GM21528 (cell line): ENCODE data around the gene HSDL2.

Experiments
- ATAC-seq: cut with Tn5 transposase; IDR thresholded peaks from one replicate; pipeline ENCODE4 v1.9.1; 2021; ENCODE audit warnings: mild to moderate bottlenecking, moderate library complexity; ENCODE audit not compliant: unreplicated experiment, low FRiP score

The HSDL2 gene

DNA sequence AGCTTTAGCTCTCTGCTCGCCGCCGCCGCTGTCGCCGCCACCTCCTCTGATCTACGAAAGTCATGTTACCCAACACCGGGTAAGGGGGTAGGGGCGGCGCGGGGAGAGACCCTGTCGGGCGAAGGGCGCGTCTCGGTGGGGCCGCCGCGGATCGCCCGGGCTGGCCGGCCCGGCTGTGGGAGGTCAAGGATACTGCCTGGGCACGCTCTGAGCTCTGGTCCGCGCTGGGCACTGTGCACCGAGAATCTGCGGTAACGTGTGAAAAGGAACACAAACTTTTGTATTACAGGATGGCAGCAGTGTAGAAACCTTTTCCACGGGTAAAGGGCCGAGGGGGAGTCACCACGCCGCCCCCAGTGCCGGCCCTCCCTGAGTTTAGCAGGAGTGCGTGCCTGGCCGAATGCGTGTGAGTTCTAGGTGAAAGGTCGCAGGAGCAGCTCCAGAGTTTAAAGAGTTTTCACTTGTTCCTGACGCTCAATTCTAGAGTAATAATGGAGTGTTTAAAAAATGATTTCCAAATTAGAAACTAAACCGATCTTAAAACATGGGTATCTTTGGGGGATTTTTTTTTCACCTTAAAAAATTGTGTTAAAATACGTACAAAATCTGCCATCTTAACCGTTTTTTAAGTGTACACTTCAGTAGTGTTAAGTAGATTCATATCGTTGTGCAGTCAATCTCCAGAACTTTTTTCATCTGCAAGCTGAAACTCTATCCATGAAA is at the start of gene HSDL2:
TSS of gene HSDL2 (plus strand) at position 7 of the 723 bp plus-strand sequence. CDS start at position 63, 56 bp downstream.
- peak; percentile 39 for ATAC-seq

DNA sequence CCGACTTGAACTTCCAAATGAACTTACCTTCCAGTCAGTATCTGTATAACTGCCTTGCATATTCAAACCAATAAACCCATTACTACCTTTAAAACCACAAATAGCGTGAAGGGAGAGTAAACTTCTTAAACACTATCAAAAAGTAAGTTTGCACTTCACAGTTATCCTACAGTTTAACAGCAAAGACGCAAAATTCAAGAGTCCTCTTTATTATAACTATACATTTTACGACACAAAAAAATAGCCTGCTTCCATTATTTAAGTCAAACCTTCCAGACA is 48.3 kb upstream of the HSDL2 start:
- ATAC-seq = no peak

DNA sequence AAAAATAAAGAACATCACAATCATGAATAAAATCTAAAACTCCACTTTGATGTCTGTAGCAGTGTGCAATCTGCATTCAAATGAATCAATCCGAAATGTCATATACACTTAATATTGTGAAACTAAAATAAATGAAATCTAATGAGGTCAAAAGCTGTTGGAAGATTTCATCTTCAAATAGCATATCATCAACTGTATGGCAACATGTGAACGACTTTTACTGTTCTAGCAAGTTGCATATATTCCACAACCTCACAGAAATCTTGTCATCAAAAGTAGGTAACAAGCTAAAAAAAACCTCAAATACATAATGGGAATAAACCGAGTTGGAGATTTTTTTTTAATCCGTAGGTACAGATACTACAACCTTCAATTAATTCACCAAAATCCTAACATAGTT is 47.7 kb upstream of the HSDL2 start:
- no peak for ATAC-seq

- no peak for ATAC-seq
Observed at GRCh38 chr9:112332674-112332976, 47.3 kb upstream of the HSDL2 start.

- ATAC-seq = peak; percentile 67
Observed at GRCh38 chr9:112332977-112333638, 46.8 kb upstream of the HSDL2 start, which contains the start of gene PTBP3. TSS of gene PTBP3 (minus strand) at chr9:112333619. CDS start at chr9:112297865, 35,754 bp downstream.

DNA sequence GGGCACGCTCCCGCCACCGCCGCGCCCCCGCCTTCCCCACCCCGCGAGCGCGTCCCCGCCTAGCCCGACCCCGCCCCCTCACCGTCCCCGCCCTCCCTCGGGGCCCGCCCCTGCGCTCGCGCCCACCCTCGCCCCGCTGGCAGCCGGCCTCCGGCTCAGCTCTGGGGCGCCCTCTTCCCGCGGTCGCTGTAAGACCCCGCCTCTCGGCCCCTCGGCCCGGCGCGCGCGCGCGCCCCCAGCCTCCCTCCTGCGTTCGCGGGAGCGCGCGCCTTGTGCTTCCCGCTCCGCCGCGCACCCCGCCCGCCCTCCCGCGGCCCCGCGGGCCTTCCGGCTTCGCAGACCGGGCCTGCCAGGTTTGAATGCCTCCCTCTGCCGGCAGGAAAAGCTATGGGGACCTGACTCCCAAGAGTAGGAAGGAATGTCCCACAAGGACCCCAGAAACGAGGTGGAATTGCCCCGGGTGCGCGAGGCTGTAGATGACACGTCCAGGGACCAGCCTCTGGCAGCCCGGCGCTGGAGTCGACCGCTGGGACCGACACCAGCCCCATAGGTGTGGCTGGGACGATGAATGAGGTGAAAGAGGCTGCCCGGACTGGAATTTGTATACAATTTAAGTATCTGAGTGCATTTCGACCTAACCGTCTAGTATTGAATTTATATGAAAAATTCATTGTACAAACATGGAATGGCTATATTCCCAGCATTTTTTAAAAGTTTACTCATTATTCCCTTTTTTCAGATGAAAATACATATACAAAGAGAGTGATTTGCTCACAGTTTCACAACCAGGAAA is 46.1 kb upstream of the HSDL2 start:
- peak; percentile 78 for ATAC-seq

DNA sequence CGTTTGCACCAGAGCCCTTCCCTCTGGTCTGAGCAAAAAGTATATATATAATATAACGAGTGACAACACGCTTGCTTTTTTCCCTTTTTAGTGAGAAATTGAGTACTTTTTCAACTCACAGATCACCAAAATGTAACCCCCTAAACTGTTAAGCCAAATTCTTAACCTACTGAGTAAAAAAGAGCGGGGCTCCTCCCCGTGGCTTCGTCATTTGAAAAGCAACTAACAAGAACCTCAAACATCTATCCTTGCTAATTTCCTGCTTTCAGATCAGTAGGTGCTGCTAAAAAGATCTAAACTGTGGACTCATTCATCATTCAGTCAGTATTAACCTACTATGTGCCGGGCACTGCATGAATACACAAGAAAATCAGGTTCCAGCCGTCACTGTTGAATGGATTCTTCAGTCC is 45.5 kb upstream of the HSDL2 start:
- ATAC-seq = no peak

DNA sequence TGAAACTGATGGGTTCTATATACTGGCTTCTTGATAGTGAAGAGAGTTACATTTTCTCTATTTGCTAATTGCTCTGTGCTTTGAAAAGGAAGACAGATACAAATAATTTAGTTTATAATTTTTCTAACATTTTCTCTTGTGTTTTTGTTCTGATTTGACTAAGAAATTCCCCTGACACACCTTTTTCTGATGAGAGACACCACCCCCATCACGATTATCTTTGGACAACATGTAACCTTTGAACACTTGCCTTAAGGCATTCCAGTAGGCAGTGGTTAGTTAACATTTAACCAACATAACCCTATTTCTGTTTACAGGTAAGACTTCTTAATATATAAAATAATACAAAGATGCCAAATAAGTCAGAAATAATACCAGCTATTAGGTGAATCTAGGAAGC is 42.4 kb upstream of the HSDL2 start:
- no peak for ATAC-seq

DNA sequence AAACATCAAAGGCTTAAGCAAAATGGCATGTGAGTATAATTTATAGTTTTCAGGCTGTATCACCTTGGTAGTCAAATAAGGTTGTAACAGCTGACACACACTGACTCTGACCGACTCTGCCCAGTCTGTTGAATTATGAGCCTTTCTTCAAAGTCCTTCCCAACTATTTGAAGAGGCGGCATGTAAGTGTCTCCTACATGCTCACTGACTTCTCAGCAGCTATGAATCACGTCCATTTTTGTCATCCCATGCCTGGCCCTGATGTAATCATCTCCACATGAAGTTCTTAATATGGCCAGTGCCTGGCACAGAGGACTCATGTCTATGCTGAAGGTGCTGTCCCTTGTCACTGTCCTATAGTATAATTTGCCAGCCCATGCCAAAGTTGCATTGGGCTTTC is 41.3 kb upstream of the HSDL2 start:
- no peak for ATAC-seq

- no peak for ATAC-seq
Observed at GRCh38 chr9:112339886-112340285, 40.0 kb upstream of the HSDL2 start.

DNA sequence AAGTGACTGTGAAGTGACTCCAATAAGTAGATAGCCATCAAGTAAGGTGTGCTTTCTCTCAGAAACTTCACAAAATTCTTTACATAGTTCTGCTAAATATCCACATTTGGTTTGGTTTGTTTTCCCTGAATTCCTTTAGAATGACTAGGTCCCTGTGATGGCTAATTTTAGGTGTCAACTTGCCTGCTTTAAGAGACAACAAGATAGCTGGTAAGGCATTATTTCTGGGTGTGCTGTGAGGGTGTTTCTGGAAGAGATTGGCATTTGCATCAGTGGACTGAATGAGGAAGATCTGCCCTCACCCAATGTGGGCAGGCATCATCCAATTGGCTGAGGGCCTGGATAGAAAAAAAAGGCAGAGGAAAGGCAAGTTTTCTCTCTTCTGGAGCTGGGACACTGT is 38.2 kb upstream of the HSDL2 start:
- no peak for ATAC-seq

DNA sequence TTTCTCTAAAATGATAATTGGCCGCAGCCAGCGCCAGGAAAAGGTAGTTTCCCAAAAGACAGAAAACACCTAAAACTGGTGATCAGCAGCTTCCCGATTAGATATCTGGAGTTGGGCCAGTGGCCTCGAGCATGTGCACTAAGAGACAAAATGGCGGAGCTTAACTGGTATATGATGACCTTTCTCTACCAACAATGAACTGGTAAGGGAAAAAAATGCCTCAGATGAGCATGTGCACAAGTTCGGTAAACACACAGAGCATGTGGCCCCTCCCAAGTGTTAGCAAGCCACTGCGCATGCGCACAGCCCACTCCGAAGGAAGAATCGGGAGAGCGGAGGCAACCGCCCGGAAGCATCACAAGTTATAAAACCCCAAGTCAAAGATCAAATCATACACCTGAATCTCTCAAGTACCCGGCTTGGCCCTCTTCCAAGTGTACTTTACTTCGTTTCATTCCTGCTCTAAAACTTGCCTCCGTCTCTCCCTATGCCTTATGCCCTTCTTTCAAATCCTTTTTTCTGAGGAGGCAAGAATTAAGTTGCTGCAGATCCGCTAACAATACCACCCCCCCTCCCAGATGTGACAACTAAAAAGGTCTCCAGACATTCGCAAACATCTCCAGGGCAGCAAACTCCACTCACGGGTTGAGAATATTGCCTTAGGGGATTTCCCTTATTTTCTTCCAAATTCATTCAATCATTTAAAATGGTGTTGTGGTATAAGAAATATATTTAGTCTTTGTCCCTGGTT is 31.5 kb upstream of the HSDL2 start:
- no peak for ATAC-seq

DNA sequence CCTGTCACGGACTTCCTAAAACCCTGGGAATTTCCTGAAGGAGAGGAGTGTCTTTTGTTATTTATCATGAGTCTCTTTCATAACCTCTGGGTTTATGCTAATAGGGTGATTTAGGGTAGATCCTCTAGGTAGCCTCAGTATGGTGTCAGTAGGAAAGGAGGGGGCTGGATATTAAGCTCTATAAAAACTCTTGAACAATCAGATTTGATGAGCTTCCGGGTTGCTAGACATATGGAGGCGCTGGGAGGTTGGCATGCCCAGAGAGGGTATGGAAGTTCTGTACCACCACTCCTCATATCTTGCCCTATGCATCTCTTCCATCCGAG is 30.9 kb upstream of the HSDL2 start:
- no peak for ATAC-seq

DNA sequence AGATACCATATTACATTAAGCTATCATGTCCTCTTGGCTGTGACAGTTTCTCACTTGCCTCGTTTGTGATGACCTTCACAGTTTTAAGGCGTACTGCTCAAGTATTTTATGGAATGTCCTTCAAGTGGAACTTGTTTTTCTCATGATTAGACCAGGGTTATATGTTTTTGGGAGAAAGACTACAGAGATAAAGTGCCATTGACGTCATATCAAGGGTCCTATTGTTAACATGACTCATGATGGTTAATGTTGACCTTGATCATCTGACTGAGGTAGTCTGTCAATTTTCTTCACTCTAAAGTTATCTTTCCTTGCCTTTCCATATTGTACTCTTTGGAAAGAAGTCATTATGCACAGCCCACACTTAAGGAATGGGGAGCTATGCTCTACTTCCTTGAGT is 28.7 kb upstream of the HSDL2 start:
- ATAC-seq = no peak

- ATAC-seq = no peak
Observed at GRCh38 chr9:112352209-112352608, 27.7 kb upstream of the HSDL2 start.

DNA sequence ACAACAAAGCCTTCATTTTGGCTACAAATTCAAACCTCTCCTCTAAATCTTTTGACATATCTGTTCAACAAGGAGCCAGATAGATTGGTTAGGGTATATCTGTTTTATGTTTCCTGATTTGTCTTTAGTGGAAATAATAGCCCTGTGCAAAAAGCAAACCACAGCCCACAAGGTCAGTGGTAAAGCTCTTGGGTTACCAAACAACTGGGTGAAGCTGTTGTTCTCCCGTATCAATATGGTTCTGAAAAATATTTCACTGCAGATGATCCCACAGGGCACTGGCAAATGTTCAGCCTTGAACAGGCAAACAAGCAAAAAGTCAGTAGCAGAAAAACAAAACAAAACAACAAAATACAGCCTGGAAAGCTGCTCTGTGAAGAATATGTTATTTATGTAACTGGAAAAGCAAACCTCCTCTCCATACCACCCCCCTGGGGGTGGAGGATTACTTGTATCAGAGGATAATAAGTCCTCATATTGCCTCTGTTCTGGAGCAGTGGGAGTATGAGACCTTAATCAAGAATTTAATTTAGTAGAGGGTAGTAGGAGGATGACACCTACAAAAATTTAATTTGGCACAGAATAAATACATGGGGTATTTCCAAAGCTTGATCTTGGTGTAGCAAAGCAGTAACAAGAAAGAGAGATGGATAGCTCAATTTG is 25.7 kb upstream of the HSDL2 start:
- ATAC-seq = no peak

GRCh38 chr9:112355427-112355897 is 24.4 kb upstream of the HSDL2 start:
- ATAC-seq = no peak

GRCh38 chr9:112360047-112360804 is 19.7 kb upstream of the HSDL2 start:
- no peak for ATAC-seq

GRCh38 chr9:112361601-112362000 is 18.3 kb upstream of the HSDL2 start:
- no peak for ATAC-seq

DNA sequence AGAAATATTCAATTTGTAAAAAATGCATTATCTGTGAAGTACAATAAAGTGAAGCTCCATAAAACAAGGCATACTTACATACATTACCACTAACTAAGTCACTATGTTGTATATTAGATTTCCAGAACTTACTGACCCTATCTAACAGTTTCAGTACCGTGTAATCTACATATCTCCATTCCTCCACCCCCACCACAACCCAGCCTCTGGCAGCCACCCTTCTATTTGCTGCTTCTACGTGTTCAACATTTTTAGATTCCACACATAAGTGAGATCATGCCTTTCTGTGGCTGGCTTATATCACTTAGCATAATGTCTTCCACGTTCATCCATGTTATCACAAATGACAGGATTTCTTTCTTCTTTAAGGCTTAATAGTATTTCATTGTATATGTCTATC is 15.1 kb upstream of the HSDL2 start:
- no peak for ATAC-seq
